CD4-positive, alpha-beta T cell treated with Interleukin-17A for 4 hours (primary cell): ENCODE measurements around the gene CTBP2.

ENCODE experiments used
- DNase-seq: peaks from one replicate; pipeline ENCODE4 v3.0.0-alpha.2; 2020; ENCODE audit warnings: mixed read lengths

CTBP2 gene

DNA sequence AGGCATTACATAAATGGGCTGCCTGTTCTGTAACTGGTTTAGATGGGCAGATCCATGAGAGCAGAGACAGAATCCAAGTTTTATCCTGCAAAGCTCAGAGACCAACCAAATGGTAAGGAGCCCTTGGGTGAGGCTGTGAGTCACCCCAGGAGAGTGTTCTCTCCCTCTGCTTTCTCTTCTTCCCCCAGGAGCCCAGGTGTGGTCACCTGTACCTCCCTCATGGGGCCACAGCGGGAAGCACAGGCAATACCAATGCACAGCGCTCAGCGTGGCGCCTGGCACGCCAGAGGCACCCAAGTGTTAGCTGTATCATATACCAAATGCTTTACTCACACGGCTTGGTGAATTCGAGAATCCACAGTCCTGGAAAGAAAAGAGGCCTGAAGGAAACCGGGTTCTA is 39.4 kb downstream of the CTBP2 start:
- no peak for DNase-seq

DNA sequence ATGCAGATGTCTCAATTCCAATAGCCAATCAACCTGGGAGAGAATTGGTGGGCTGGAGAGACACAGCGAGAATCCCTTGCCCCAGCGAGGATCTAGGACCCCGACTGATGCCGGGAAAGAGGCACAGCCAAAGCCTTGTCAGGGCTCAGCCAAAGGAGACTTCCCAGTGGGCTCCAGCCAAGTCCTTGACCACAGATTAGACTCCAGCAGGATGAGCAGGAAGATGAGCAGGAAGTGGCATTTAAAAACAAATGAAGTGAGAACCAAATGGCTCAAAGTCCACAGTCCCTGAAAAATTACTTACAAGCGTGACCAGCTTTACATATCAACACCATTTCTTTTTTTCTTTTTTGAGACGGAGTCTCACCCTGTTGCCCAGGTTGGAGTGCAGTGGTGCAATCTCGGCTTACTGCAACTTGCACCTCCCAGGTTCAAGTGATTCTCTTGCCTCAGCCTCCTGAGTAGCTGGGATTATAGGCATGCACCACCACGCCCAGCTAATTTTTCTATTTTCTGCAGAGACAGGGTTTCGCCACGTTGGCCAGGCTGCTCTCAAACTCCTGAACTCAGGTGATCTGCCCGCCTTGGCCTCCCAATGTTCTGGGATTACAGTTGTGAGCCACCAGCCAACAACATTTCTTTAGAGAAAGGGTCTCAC is 40.2 kb downstream of the CTBP2 start:
- no peak for DNase-seq

DNA sequence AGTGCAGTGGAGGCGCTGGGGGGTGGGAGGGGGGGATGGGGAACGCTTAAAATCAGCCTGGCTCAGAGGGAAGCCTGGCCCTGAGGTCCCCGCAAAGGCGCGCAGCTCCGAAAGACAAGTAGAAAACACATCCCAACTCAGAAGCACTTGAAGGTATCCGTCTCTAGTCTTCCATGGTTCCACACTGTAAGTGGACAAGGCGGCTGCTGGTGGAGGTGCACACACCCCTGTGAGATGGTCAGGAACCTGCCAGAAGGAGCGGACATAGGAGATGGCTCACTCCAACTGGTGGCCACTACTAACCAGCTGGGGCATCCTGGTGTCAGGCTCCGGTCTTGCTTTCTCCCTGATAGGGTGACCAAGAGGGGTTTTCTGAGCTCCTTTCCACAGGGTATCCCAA is 41.7 kb downstream of the CTBP2 start:
- DNase-seq = no peak

DNA sequence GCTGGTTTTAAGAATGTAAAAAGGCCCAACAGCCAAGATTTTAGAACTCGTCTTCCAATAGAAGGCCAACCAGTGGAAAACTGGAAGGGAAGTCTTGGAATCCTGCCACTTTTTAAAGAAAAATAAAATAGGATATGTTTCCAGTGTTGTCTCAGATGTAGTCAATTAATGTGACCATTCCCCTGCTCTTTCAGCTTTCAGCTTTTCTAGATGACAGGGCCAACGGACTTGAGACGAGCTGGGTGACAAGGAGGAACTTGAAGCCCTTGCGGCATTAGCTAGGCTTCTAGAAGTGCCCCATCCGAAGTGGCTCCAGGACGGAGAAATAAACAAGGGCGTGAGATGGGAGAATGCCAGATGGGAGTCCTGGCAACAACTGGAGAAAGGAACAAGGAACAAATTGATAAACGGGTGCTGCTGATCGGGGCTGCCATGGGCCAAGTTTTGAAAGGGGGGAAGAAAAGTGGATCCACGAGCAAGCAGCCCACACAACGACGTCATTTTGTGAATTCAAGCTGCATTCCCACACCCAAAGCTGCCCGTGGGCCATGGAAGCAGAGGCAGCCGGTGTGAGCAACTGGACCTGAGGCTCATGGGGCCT is 42.3 kb downstream of the CTBP2 start:
- no peak for DNase-seq

DNA sequence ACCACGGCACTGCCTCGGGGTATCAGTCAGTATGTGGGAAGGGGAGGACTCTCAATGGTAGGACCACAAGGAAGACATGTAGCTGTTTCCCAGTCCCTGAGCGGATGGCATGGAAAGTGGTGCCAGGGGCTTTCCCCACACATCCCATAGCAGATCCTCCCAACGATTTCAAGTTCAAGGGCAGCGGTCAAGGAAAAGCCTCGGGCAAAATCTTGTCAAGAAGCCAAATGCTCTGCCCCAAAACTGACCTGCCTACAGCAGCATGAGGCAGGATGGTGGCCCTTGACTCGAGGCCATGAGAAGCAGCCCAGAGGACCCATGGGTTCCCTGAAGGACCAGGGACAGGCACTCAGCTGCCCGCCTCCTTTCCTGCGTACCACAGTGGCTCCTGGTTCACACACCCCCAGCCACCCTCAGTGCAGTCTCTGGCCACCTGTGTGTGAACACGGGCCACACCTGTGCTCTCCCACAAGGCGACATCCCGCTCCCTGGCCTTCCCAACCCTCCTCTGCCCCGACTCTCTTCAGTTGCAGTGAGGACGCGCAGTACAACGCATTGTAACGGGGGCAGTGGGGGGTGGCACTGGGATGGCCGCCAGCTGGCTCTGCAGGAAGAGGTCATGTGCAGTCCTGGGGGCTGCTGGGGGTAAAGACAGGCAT is 43.6 kb downstream of the CTBP2 start:
- DNase-seq = no peak

DNA sequence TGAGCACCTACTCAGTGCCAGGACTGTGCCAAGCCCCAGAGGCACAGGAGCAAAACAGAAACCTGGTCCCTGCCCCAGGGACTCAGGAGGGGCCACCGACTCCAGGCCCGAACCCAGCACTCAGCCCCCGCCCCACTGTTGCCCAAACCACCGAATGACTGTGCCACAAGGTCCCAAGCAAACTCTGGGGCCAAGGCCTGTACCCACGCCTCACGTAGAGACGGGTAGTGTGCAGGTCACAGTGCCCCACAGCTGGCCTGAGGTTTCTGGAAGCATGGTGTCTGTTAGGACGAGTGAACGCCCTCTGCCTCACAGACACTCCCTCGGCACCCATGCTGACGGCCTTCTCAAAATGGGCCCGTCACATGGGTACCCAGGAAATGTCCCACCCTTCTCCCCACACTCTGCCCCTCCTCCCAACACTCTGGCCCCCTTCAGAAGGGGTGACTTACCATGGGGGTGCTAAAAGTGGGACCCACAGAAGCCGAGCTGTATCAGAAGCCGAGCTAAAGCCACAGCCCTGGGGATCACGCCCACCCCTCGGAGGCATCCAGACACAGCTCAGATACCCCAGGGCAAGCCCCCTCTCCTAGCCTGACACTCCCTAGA is 44.2 kb downstream of the CTBP2 start:
- DNase-seq = no peak

DNA sequence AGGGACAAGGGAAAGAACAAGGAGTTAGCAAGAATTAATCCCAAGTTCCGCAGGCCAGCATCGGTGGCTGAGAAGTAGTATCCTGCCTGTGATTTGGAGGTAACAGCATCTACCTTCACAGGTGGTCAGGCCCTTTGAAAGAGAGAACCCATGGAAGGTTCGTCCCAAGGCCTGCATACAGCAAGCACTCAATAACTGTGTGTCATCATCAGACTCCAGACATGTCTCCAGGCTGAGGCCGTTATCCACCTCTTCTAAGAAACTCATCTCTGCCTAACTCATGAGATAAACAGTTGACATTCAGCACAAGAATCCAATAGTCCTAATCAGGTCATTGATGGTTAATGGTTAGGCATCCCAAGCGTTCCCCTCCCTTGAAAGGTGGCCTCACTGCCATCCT is 45.0 kb downstream of the CTBP2 start:
- DNase-seq = no peak

DNA sequence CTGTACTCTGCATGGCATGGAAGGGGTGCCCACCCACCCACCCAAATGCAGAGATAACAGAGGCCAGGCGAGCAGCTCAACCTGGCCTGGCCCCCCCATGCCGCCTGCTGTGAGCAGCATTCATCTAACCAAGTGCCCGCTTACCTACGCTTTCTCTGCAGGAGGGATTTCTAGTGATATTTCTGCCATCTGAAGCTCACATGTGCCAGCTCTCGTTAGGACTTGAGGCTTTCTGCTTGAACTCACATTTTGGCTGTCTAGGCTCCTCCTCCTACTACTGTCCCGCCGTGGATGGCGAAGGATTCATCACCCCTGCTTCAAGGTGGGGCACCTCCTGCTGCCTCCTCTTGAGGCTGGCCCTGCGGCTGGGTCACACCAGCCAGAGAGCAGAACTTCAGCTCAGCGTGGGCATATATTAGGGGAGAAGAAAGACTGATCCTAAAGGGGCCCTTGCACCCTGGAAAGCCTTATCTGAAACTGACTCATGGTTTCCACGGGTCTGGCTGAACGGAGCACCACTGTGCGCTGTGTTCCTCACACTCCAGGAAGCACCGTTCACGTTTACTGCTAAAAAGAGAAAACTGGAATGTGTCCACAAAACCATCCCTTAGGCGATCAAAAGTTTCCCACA is 45.5 kb downstream of the CTBP2 start:
- no peak for DNase-seq

DNA sequence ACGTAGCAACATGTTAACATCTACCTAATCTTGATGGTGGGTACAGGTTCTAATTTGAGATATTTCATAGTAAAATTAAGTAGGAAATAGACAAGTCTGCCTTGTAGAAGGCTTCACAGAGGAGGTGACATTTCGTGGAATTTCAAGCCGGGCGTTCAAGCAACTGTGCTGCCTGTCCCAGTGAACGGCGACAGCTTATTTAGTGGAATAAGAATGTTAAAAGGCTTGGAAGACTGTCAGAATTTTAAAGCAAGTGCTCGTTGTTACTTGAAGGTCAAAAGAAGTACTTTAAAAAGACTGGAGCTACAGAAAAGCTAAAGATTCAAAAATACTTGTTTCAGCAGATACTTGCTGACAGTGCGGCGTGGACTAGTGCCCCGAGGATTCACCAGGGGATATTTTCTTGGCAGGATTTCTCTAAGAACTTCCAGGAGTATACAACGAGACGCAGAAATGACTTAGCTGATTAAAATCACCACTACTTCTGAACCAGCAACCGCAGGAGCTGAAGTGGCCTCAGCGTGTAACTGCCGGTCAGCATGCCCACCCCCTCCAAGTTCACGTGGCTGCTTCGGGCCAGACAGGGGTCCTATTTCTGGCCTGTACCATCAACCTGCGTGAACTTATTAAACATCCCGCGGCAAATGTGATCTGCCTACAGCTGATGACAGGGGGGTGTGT is 46.5 kb downstream of the CTBP2 start:
- no peak for DNase-seq

DNA sequence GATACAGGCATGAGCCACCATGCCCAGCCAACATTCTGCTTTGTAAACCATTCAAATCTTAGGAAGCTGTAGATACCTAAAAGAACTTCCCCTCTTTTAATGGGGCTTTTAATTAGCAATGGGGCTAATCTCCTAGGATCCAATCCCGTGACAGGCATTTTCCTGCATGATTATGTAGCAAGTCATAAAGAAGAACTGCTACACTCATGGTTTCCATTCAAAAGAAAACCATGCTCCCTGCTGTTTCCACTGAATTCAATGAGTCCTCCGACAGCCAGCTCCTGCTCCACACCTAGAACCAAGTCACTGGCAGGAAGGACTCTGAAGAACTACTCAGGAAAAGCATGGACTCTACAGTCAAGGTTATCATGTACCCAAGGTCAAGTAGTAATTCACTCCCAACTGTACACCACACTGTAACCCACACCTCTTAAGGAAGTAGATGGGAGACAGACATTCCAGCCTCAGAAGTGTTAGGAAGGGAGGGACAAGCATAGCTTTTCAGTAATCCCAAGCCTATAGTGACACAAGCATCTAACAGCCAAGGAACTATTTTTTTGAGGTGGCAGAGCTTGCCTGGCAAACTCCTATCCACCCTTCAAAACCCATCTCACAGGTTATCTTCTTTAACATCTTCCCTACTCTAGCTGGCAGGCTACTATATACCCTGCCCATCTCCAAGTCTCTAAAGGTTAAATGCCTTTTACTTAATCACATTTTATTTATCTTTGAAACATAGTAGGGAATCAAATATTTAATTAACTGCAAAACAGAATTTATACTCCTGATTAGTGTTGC is 47.5 kb downstream of the CTBP2 start:
- DNase-seq = no peak

DNA sequence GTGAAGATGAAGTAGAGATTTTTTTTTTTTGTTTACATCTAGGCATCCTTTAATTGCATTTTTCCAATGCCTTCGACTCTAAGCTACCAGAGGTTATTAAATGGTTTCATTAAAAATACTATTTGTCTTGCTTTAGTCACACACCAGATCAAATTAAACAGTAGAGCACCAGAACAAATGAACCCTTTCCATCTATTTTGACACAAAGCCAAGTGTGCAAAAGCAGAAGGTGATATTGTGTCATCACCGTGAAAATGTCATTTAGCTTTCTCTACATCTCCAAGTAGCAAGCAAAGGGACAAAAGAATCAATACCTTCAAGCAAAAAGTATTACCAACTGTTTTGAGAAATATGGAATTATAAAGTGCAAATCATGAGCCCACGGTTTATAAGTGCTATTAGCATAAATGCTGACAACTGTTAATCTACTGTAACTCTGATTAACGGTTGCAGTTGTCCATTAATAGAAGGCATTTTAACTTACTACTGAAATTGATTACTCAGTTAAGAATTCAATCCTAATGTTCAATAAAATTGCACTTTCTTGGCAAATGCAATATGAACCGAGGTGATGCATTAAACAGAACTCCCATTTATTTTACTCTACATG is 49.1 kb downstream of the CTBP2 start:
- DNase-seq = no peak

DNA sequence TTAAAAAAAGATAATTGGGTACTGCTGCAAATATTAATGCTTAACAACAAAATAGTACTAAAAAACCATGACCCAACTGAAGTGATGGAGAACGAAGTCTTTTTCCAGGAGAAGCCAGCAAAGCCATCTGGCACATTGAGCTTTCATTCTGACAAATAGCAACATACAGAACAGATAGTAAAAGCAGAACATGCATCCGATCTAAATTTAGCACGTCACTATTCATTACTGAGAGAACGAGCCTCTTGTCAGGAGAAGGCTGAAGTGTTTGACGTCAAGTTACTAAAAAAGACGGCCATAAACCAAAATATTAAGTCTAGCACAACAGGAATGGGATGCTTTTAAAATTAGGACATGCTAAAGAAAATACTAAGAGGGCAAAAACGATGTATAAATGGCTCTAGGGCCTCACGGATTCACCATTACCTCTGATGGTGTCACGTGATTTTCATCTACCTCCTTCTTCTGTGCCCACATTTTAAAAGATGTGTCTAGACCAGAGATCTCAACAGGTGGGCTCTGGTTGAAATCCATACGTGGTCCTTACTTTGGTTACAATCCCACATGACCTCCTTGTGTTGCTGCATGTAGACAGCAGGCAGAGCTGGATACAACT is 52.3 kb downstream of the CTBP2 start:
- DNase-seq = no peak

DNA sequence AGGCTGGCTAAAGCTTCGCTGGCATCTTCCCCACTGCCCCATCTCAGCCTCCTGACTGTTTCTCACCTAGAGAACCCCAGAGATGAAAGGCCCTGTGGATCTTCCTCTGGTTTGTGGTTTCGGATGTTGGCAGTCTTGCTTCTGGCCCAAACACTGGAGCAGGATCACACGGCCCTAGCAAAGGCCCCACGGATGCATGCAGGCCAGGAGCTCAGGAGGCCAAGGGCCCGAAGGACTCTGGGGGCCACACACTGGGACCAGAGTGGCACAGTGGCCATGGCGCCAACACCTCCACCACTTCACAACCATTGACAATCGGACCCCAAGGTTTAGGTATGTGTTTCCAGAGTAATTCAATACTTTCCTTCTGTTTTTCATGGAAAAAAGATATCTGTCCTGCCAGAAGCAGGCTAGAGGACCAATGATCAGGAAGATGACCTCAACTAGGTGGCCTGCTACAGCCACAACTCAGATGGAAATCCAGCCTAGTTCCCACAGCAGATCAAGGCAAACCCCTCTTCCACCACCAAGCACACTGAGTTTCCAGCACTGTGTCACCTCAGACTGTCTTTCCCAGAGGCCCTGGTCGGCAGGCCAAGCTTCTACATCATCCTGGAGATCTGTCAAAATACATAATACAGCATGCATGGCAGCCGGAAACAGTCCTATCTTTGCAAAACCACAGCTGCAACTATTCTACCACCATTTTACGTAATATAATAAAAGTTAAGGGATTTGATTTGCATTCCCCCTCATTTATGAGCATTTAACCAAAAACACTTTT is 53.0 kb downstream of the CTBP2 start:
- DNase-seq = no peak

DNA sequence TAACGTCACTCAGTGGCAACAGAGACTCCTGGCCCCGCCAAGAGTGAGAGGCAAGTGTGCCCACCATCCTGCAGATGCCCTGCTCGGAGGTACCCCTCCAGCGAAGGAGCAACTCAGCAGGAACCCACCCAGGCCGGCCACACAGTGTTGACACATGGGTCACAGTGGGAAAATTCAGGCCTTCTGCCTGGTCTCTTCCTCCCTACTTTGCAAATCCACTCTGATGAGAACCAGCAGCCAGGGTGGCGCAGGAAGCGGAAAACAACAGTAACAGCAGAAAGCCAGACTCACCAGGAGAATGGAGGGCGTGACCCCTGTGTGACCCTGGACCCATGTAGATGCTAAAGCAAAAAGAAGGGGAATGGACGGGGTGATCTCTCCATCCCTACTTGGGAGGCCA is 53.8 kb downstream of the CTBP2 start:
- no peak for DNase-seq

DNA sequence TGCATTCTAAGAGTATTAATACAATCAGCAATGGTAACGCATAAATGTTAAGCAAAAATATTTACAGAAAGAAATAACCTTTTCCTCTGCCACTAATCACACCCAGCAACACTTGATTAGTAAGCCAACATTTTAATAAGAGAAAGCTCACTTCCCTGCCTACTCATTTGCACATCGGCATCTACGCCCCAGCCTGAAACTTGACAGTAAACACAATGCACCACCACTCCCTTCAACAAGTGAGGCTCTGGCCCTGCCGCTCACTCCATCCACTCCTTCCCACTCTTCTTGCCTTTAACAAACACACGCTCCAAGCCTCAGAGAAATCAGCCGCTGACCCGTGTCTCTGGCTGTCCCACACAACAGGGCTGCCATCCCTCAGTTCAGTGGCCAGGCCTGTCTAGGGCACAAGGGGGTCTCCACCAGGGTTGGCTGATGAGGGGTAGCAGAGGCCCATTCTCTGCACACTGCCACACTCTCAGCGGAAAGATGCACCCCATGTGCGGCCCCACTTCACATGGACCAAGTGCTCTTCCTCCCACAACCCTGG is 54.6 kb downstream of the CTBP2 start:
- DNase-seq = no peak

DNA sequence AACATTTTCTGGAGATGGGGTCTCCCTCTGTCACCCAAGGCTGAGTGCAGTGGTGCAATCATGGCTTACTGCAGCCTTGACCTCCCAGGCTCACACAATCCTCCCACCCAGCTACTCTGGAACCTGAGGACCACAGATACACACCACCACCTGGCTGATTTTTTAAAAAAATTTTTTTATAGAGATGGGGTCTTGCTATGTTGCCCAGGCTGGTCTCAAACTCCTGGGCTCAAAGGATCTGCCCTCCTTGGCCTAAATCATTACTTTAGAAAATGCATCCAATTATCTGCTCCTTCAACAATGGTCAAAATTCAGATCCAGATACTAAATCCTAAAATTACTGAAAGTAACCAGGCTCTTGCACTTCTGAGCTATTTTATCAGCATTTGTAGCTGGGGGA is 55.2 kb downstream of the CTBP2 start:
- no peak for DNase-seq

DNA sequence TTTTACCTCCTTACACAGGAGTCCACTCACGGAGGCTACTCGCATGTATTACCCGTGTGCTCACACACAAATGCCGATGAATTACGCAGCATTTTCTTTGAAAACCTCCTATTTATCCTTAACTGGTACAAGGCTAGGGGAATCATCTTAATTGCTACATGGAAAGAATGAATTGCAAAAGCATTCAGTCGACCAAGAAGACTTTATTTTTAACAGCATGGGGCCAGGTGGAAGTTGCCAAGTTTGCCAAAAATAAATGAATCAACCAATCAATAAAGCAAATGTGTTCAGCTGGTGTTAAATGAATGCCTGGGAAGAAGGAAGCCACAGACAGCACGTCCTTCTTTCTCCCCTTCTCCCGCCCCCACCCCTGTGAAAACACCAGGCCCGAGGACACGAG is 55.8 kb downstream of the CTBP2 start:
- no peak for DNase-seq

DNA sequence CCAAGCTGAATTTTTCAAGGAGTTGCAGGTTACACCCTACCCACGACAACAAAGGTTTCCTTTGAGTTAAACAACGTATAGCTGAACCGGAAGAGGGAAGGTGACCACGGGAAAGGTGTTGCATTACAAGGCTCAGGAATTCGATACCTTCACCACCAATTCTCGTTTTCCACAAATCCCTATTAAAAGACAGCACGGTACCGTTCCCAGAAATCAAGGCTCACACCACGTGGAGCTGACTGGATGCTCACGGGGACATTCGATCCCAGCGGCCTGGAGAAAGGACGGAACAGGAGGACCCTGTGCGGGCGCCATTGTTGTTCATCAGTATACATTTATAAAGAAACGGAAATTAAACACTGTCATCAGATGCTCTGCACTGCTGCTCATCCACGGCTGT is 56.4 kb downstream of the CTBP2 start:
- DNase-seq = no peak

DNA sequence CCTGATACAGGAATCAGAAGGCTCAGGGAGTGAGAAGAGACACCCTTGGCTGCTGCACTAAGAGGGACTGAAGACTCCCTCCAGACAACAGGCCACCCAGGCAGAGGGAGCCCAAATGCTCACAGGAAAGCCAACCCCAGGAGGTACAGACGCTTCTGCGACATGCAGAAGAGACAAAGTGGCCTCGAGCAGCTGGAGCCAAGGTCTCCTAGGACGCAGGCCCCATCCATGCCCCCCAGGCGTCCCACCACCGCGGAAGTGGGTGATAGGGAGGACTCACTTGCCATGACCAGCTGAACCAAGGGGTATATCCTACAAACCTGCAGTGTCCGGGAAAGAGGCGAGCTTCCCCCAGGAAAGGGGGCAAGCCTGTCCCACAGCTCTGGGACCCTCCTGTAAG is 56.9 kb downstream of the CTBP2 start:
- no peak for DNase-seq

DNA sequence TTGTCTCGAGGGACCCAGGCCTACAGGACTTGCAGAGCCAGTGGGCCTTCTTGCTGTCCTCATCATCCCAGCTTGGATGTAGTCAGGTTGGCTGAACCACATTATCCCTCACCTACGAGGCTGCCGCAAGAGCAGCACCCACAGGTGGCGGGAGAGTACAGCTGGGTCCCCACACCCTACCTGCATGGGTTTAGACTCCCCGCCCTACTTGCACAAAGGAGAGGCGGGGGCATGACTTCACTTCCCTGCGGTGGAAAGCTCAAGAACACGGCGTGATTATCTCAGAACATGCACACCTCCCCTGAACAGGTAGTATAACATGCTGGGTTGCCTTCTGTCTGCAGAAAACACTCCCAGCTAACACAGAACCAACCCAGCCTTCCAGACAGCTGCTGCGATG is 57.5 kb downstream of the CTBP2 start:
- DNase-seq = no peak
